ENCODE results near the gene PFKFB2. TPM values are rescaled to one million over a fixed set of nuclear protein-coding genes. Genes with fewer than 3 reads are reported as not detected.

Gene PFKFB2
- total RNA-seq, 4 donors from 2014 or later = 9.4 to 28.7 (median 12.3) TPM

- peak overlapping the region; percentile 54 to 71 (median 64) for H3K27ac ChIP-seq
These were observed 21.1 kb downstream of the PFKFB2 start for GRCh38 chr1:207073906-207074820.

GRCh38 chr1:207076181-207076955 lies 23.3 kb downstream of the PFKFB2 start:
- Histone ChIP-seq H3K27me3 (no peaks in the 10 kb centered on the region), H3K9me3 (no peaks in the 10 kb centered on the region), H3K4me1 (peaks cover 0 to 37% (median 11%) of the 10 kb centered on the region in 3 donors), H3K27ac (no peak overlapping the region), H3K4me3 (no peak overlapping the region), H3K36me3 (peaks cover 0 to 34% (median 0%) of the 10 kb centered on the region in 3 donors)
- TF ChIP-seq POLR2A (IDR thresholded peaks at IDR 0.05) = no peak
- no peak for DNase-seq
- intact Hi-C loops (cut with DNase I) = no loop called here
- 54 to 70% methylated on average over 4 to 5 of the region's 5 CpGs for WGBS, 2 donors

More at GRCh38 chr1:207073906-207074820, 21.1 kb downstream of the PFKFB2 start:
- H3K4me1 ChIP-seq = peaks cover 0 to 37% (median 11%) of the 10 kb centered on the region in 3 donors
- H3K27me3 ChIP-seq = no peaks in the 10 kb centered on the region
- no peak overlapping the region for H3K4me3 ChIP-seq
- TF ChIP-seq POLR2A (IDR thresholded peaks at IDR 0.05) (no peak), CTCF (IDR thresholded peaks at IDR 0.05) (no peak)
- 28 to 33% methylated on average over 4 of the region's 4 CpGs for WGBS, 2 donors
- H3K9me3 ChIP-seq = no peaks in the 10 kb centered on the region
- peaks cover 3 to 50% (median 5%) of the 10 kb centered on the region in 3 donors for H3K36me3 ChIP-seq
- intact Hi-C loops (cut with DNase I) = no loop called here
- no peak for DNase-seq

- H3K36me3 ChIP-seq = peaks cover 0 to 28% (median 0%) of the 10 kb centered on the region in 3 donors
- no peak overlapping the region for H3K4me3 ChIP-seq
- WGBS, 2 donors = 92 to 97% methylated on average over 1 of the region's 1 CpG
- no peak for DNase-seq
- H3K9me3 ChIP-seq = no peaks in the 10 kb centered on the region
- H3K27ac ChIP-seq = no peak overlapping the region
- H3K27me3 ChIP-seq = no peaks in the 10 kb centered on the region
- TF ChIP-seq CTCF (IDR thresholded peaks at IDR 0.05) = no peak
- TF ChIP-seq POLR2A (IDR thresholded peaks at IDR 0.05) = no peak
- H3K4me1 ChIP-seq = peaks cover 0 to 37% (median 11%) of the 10 kb centered on the region in 3 donors
- intact Hi-C loops (cut with DNase I) = no loop called here
These were observed 23.9 kb downstream of the PFKFB2 start for GRCh38 chr1:207077012-207077411.

GRCh38 chr1:207077470-207078377 lies 24.6 kb downstream of the PFKFB2 start:
- no peak for DNase-seq
- H3K27ac ChIP-seq = no peak overlapping the region
- peak; percentile 63 to 94 (median 88) for TF ChIP-seq CTCF (IDR thresholded peaks at IDR 0.05)
- TF ChIP-seq POLR2A (IDR thresholded peaks at IDR 0.05) = no peak
- H3K4me3 ChIP-seq = no peak overlapping the region
- no peaks in the 10 kb centered on the region for H3K9me3 ChIP-seq
- no peaks in the 10 kb centered on the region for H3K27me3 ChIP-seq
- 38% methylated on average over 6 of the region's 6 CpGs for WGBS, 2 donors
- intact Hi-C loops (cut with DNase I) = no loop called here
- peaks cover 0 to 20% (median 0%) of the 10 kb centered on the region in 3 donors for H3K36me3 ChIP-seq
- H3K4me1 ChIP-seq = peaks cover 0 to 37% (median 11%) of the 10 kb centered on the region in 3 donors

GRCh38 chr1:207078578-207079132 lies 25.6 kb downstream of the PFKFB2 start:
- Histone ChIP-seq H3K36me3 (peaks cover 0 to 11% (median 0%) of the 10 kb centered on the region in 3 donors), H3K27me3 (no peaks in the 10 kb centered on the region), H3K4me3 (no peak overlapping the region), H3K27ac (no peak overlapping the region), H3K9me3 (no peaks in the 10 kb centered on the region), H3K4me1 (peaks cover 0 to 32% (median 11%) of the 10 kb centered on the region in 3 donors)
- DNase-seq = no peak
- 72 to 79% methylated on average over 11 of the region's 11 CpGs for WGBS, 2 donors
- TF ChIP-seq CTCF (IDR thresholded peaks at IDR 0.05) (no peak), POLR2A (IDR thresholded peaks at IDR 0.05) (no peak)
- intact Hi-C loops (cut with DNase I) = no loop called here
